HL-60/S4 treated with phorbol 12-myristate 13-acetate at 8.2 ng/mL for 4 days and 3 days (cell line): ENCODE data around the gene NEU2.
"Not testable (repeated sequence)": the region's sequence is repeated elsewhere in the genome, so short reads cannot be mapped to it uniquely, and the experiment has no call there.

Experiments
- in situ Hi-C: fragments of 300-500 bp; cut with MboI; formaldehyde crosslinking; loops from 2 replicates; pipeline ENCODE4 v1.15.0; 2022; ENCODE audit warnings: low sequenced_read_pairs

The NEU2 gene

DNA sequence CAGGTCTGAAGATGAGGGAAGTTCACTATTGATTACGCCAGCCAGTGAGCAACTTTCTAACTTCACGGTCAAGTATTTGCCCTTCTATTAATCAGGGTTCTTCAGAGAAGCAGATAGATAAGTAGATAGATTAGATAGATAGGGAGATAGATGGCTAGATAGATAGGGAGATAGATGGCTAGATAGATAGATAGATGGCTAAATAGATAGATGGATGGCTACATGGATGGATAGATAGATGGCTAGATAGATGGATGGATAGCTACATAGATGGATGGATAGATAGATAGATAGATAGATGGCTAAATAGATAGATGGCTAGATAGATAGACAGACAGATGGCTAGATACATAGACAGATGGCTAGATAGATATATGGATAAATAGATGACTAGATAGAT is 22.9 kb downstream of the NEU2 start:
- in situ Hi-C loops: no loop called here

- in situ Hi-C loops: no loop called here
These were observed 24.6 kb downstream of the NEU2 start for GRCh38 chr2:233056961-233057605.

- in situ Hi-C loops: no loop called here
These were observed 26.5 kb downstream of the NEU2 start for GRCh38 chr2:233058717-233059546.

- in situ Hi-C loops: no loop called here
These were observed 27.0 kb downstream of the NEU2 start for GRCh38 chr2:233059547-233059796.

DNA sequence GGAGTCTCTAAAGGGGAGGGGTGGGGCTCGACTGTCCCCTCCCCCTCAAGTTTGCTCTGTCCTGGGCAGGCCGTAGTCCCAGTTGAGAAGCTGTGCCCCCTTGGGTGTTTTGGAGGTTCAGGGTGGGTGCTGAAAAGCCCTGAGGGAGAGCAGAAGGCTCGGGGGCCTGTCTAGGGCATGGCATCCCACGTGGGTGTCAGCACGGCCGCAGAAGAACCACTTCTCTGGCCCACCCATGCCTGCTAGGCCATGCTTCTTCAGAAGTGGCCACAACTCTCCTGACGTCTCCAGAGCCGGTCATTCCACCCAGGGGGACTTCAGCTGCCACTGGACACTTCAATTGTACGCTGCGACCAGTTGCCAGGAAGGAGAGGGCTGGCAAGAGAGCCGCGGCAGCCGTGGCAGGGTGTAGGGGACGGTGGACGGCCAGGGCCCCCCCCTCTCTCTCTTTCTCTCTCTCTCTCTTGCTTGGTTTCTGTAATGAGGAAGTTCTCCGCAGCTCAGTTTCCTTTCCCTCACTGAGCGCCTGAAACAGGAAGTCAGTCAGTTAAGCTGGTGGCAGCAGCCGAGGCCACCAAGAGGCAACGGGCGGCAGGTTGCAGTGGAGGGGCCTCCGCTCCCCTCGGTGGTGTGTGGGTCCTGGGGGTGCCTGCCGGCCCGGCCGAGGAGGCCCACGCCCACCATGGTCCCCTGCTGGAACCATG is 27.5 kb downstream of the NEU2 start, which contains the start of gene INPP5D:
Gene INPP5D, plus strand, starts transcription at position 546 of the 704 bp plus-strand sequence. Its CDS starts 137 bp downstream, at position 683.
- in situ Hi-C loops: no loop called here

GRCh38 chr2:233060501-233060979 is 28.1 kb downstream of the NEU2 start:
- in situ Hi-C loops: no loop called here

GRCh38 chr2:233060980-233061590 is 28.6 kb downstream of the NEU2 start:
- in situ Hi-C loops: no loop called here

DNA sequence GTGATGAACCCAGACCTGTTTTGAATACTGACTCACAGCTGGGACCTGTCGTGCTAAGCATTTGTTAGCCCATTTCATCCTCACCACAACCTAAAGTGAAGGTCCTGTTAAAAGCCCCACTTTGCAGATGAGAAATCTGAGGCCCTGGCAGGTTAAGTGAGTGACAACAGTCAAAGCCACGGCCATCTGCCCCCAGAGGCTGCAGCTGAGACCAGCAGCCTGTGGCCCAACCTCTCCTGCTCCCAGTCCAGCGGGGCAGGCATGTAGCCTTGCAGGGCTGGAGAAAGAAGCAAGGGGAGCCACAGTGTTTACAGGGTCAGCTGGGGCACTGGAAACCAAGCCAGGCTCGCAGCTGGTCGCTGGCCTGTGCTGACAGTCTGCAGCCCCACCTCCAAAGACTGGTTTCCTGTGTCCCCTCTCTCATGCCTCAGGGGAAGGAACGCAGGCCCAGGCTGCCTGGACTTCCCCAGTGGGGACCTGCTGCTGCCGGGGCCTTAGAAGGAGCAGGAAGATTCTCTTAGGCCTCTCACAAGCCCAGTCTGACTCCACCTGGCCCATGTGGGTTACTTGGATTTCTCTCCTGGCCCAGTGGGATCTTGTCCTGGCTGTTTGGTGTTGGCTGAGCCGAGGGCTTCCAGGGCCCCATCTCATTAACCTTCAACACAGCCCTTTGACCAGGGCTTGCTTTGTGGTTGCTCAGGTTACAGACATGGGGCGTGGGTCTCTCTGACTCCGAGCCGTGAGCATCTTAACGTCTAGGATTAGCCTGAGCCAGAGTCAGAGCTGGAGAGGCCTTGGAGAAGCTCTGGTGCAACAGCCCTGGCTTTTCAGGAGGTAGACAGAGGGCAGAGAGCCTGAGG is 29.3 kb downstream of the NEU2 start:
- in situ Hi-C loops: no loop called here

DNA sequence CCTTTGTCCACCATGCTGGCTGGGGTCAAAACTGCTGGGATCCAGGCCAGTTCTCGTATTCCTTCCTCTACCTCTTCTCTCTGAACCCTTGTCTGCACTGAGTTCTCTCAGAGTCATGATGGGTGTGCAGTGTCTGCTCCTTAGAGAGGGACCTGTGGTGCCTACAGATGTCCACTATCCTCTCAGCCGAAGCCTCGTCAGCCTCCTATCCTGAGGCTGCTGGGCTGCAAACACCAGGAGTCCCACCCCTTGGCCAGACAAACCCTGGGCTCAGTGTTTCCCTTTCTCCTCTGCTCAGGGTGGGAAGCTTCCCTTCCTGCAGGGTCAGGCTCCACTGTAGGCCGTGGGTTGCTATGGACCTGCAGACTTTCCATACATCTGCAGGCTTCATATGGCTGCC is 30.0 kb downstream of the NEU2 start:
- in situ Hi-C loops: no loop called here

DNA sequence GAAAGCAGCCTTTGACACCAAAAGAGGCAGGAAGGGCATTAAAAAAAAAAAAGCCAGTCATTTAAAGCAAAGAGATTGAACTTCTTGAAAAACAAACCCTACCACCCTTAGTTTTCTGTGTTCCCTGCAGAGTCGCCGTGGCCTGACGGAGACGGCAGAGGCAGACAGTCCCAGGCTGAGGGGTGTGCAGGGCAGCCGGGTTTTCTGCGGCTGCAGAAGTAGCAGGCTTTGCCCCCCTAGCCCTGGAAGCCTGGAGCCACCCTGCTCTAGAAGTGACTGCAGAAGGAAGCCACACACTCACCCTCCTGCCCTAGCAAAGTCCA is 30.4 kb downstream of the NEU2 start:
- in situ Hi-C loops: no loop called here

DNA sequence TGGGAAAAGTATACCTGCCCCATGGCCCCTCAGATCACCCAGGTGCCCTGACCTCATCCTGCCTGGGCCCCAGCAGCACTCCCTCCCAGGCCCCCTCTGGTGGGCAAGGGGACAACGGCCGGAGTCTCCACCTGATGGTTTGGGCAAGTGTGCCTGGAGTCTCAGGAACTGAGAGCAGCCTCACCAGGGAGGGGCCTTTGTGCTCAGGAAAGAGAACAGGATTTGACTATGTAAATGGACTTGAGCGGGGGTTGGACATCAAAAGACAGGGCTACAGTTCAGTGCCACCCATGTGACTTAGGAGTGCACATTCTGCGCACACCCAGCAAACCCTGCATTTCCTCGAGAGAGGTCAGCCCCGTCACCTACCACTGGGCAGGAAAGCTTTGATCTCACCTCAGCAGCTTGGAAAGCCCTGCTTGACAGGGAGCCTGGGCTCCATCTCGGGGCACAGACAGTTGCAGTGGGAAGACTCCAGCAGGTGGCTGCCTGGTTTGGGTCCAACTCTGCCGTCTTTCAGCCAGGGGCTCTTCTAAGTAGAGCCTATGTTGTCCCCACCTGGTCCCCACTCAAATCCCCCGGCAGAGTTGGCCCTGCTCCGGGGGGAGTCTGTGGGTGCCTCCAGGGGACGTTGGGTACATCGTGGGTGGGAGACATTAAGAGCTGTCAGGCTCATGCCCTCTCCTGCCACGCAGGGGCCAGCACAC is 30.9 kb downstream of the NEU2 start:
- in situ Hi-C loops: no loop called here

- in situ Hi-C loops: no loop called here
These were observed 31.5 kb downstream of the NEU2 start for GRCh38 chr2:233063976-233064411.

DNA sequence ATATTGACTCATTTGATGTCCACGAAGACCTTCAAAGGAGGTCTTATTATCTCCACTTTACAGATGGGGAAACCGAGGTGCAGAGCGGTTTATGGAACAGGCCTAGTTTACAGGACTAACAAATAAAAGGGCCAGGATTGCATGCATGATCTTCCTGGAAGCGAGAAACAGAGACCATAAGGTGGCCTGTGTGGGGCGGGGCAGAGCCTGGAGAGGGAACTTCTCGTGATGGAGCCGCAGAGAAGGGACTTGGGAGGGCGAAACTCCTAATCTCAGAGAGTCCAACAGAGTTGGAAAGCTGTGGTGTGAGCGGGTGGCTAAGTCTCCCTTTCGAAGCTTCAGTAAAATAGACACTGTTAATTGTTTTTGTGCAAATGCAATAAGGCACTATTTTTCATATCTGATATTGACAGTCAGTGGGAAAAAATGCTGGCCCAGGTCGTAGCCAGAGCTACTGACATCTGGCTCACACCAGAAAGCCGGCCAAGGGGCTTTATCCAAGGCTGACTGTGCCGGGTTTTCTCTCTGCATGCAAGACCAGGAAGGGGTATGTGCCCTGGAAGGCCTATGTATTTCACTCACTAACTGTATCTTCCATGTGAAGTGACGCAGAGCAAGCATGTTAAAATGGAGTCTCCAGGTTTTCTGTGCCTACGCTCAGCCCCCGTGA is 32.2 kb downstream of the NEU2 start:
- in situ Hi-C loops: no loop called here

DNA sequence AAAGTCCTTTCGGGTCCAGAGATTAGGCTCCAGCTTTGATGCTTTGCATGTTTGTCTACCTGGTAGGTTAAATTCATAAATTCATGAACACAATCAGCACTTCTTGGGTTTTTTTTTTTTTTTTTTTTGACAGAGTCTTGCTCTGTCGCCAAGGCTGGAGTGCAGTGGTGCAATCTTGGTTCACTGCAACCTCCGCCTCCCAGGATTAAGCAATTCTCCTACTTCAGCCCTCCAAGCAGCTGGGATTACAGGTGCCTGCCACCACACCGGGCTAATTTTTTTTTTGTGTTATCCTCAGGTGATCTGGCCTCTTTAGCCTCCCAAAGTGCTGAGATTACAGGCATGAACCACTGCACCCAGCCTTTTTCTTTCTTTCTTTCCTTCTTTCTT is 32.7 kb downstream of the NEU2 start:
- in situ Hi-C loops: not testable (repeated sequence)

DNA sequence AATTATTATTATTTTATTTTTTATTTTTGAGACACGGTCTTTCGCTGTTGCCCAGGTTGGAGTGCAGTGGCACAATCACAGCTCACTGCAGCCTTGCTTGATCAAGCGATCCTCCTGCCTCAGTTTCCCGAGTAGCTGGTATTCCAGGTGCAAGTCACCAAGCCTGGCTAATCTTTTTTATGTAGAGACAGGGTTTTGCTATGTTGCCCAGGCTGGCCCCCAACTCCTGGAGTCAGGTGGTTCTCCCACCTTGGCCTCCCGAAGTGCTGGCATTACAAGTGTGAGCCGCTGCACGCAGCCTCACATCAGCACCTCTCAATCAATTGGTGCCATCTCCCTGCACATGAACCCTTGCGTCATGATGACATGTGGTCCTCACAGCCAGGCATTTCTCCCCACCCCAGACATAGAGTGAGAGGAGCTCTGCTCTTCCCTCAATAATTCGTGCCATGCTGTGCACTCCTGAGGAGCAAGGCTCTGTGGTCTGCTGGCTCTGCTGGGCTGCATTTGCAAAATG is 33.5 kb downstream of the NEU2 start:
- in situ Hi-C loops: no loop called here

- in situ Hi-C loops: no loop called here
These were observed 36.4 kb downstream of the NEU2 start for GRCh38 chr2:233068762-233069418.

DNA sequence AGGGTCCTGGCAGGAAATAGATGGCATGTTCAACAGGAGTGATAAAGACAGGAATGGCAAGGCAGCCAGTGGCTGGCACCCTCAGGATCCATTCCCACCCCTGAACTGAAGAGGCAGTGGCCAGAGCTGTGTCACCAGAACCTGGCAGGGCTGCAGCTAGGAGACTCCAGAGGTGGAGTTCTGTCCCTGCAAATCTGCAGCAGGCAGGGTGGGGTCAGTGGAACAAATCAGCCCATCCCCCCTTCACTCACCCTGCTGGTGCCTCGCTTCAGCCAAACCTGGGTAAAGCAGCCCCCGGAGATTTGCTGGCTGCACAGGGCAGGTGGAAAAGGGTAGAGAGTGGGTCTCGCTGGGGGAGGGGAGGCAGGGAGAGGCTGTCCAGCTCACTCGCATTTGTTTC is 40.4 kb downstream of the NEU2 start:
- in situ Hi-C loops: no loop called here

- in situ Hi-C loops: no loop called here
These were observed 41.6 kb downstream of the NEU2 start for GRCh38 chr2:233074106-233074505.
